Erythroblast (primary cell): ENCODE data around the gene NUDT19.

Source experiments
- GATA1 ChIP-seq: IDR thresholded peaks from 2 replicates; pipeline ENCODE4 v1.6.1; 2011; ENCODE audit warnings: low read depth, mild to moderate bottlenecking, control low read depth, low read length, moderate library complexity
- POLR2A ChIP-seq: IDR thresholded peaks from 2 replicates; pipeline ENCODE4 v1.6.1; 2011; ENCODE audit warnings: mild to moderate bottlenecking, low read length

DNA sequence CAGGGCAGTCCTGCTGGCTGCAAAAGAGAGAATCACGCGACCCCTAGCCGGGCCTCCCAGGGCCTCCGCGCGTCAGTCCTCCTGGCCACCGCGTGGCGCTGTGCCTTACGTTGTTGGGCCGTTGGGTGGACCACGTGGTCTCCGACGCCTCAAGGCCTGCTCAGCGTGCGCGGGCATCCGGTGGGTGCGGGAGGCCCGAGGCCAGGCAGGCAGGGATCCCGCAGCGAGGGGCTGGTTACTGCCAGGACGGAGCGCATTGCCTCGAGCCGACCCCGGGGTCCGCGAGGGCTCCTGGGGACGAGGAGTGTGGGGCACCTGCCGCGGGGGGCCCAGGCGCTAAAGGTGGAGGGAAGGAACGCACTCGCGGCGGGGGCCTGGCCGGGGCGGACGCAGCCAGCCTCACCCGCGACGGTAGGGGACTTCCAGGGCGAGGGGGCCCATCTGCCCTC is 28.0 kb downstream of the NUDT19 start, which contains the start of gene TDRD12:
- TF ChIP-seq POLR2A (no peak), GATA1 (no peak)
